GM18511 (cell line): Measurements from ENCODE around the gene LRP1.

Experiments used
- ATAC-seq: cut with Tn5 transposase; IDR thresholded peaks from one replicate; pipeline ENCODE4 v1.9.1; 2021; ENCODE audit warnings: mild to moderate bottlenecking, moderate library complexity; ENCODE audit not compliant: unreplicated experiment

LRP1 gene

DNA sequence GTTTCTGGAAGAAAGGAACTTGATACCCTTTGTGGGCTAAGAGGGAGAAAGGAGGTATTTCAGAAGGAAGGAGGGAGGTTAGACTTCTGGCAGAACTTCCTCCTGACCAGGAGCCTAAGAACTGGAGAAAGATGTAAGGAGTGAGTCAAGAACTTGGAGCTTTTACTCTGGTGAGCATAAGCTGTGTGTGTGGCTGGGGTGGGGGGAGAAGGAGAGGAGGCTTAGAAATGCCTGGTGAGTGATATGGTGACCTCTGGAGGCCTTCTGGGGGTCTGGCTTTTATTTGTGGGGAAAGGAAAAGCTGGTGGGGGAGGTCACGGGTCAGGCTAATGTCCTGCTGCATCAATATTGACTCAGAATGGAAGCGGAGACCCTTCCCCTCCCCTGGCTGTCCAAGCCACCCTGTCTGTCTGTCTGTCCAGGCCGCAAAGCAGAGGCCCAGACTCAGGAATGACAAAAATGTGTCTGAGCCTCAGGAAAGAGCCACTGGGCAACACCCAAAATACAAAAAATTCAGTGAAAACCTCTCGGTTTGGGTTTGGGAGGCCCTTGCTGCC is 4.8 kb downstream of the LRP1 start:
- no peak for ATAC-seq

DNA sequence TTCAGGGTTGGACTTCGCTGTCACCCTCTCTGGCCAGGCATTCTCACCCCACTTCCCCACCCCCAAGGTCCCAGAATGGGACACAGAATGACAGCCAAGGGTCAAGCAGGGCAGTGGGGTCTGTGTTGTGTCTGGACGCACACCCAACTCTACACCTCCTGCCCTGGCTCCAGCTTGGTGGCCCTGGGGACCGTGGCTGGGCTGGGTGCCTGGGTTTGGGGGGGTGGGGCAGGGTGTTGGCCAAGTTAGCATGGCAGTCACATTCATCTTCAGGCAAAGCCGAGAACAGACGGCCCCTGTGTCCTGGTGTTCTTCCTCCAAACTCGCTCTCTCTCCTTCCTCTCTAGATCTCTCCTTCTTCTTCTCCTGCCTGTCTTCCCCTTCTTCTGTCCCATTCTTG is 5.6 kb downstream of the LRP1 start:
- ATAC-seq = no peak

DNA sequence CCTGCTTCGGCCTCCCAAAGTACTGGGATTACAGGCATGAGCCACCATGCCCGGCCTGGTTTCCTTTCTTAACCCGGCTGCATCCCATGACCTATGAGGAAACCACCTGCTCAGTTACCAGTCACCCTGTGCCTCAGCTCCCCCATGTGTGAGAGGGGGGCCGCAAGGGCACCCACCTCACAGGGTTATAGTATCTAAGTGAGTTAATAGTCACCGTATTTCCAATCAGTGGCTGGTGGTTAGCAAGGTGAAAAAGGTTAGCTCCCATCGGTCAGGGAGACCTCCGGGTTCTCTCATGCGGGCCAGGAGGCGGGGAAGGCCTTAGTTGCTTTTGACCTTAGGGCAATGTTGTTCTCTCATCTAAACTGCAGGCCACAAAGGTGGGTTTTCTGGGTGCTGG is 6.7 kb downstream of the LRP1 start:
- ATAC-seq = no peak

DNA sequence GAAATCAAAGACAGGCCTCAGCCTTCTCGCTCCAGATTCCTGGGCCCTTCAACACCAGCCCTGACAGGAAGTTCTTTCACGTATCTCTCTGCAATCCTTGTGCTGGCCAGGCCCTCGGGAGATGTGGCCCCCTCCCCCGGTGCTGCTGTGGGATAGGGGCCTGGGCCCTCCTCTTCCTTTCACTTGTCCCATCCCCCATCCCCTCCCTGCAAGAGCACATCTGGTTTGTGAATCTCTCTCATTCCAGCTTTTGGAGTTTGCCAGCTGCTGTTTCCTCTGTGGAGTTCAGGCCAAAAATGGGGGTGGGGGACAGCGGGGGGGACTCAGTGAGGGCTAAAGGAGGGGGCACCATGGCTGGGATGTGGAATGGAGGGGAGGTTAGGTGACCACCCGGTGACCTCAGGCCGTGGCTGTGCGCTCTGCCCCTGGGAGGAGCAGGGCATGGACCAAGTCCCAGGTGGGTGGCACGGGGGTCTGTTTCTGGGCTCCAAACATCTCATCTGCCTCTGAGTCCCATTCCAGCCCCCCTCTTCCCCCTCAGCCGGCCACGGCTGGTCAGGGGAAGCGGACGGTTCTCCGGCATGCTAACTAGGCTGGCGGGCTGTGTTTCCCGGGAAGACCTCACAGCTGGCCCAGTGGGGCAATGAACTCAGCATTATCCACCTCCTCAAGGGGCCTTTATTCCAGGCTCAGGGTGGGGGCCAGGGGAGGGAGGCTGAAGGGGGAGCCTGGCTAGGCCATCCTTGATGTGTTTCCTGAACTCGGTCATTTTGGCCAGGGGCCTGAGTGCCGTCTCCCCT is 7.4 kb downstream of the LRP1 start:
- ATAC-seq = no peak

DNA sequence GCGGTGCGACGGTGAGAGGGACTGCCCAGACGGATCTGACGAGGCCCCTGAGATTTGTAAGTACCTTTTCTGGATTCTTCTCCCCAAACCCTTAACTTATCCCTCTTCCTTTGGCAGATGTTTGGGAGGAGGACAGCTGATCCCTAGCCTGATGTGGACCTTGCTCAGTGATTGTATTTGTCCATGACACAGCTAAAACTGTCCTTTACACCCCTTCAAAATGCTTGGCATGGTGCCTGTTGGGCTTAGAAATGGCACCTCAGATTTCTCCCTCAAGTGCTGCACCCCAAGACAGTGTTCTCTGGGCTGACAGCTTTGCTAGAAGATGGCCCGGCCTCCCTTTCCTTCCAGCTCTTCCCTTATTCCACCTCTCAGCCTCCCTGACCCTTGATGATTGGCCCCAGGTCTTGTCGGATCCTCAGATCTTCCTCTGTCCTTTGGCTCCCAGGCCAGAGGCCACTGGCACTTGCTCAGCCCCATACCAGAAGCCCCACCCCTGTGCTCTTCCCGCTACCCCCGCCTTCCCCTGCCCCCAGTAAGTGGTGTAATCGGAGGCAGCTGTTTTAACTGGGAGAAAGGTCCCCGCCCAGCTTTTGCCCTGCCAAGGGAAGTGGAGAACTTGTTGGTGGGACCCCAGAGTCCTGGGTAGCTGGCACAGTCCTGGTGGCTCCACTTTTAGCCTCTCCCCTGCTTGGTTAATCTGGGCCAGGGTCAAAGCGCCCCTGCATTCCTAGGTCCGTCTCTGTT is 10.4 kb downstream of the LRP1 start:
- no peak for ATAC-seq

DNA sequence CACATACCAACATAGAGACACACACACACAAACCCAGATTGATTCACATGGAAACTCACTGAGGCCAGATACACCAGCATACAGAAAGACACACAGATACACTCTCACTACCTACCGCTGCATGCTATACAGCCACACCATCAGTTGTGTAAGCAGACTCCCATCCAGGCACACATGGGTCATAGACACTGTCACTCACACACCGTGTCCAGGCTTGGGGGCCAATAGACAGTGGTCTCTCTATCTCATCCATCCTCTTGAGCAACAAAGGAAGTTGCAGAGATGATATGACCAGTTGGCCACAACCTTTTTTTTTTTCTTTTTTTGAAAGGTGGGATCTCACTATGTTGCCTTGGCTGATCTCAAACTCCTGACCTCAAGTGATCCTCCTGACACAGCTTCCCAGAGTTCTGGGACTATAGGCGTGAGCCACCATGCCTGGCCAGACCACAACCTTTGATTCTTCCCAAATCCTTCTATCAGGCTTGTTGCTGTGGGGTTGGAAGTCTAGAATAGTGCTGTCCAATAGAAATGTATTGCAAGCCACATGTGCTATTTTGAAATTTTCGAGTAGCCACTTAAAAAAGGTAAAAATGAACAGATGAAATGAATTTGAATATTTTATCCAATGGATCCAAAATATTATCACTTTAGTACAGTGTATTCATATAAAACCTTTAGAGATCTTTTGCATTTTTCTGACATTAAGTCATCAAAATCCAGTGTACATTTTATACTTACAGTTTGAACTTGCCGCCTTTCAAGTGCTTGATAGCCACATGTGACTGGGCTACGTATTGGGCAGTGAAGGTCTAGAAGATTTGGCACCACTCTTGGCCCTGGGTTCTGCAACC is 11.7 kb downstream of the LRP1 start:
- no peak for ATAC-seq

DNA sequence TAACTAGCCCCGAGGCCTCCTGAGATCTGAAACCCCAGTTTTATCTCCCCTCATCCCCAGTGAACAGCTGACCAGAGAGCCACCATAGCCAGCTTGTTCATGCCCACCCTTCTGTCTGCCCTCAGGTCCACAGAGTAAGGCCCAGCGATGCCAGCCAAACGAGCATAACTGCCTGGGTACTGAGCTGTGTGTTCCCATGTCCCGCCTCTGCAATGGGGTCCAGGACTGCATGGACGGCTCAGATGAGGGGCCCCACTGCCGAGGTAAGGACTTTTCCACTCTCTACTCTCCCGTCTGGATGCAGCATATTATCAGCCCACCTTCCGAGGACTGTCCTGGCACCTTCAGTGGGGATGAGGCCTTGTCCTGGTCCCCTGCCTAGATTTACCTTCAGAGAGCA is 13.0 kb downstream of the LRP1 start:
- ATAC-seq = no peak

DNA sequence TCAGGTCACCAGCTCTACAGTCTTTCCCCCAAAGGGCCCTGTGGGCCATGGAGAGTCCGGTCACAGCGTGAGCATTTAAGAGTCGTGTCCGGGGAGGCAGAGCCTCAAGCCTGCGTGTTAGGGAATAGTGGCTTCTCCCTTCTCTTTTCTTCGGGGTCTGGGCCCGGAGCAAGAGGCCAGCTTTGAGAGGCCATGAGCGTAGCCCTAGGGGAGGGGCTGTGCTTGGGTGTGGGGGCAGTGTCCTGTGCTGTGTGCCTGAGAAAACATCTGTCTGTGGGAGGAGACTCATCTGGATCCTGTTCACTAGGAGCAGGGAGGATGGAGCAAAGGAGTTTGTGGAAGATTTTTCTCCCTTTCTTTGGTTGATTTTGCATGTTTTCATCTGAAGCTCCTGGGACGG is 13.8 kb downstream of the LRP1 start:
- no peak for ATAC-seq

DNA sequence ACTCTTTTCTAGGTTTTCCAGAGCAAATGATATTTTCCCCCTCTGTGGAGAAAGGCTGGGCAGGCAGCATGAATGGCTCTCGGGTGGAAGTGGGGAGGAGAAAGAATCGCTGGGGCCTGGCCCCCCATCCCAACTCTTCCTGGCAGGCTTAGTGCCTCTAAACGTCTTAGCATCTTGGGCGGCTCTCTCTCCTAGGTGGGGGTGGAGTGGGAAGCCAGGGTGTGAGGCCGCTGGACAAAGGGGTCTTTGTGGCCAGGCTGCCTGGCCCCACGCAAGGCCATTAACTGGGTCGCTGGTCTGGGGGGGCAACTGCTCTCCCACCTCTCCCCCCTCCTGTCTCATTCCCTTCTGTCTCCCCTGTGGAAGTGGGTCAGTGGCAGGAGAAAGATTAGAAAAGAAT is 14.4 kb downstream of the LRP1 start:
- no peak for ATAC-seq

DNA sequence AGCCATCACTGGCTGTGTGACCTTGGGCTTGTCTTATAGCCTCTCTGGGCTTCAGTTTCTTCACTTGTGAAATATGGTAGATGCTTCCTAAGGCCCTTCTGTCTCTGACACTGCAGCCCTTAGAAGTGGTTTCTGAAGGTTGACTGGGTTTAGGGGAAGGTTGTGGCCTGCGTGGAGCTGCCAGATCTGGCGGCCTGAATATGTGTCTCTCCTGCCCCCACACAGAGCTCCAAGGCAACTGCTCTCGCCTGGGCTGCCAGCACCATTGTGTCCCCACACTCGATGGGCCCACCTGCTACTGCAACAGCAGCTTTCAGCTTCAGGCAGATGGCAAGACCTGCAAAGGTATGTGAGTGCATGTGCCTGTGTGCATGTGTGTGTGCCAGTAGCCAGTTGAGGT is 15.2 kb downstream of the LRP1 start:
- no peak for ATAC-seq

DNA sequence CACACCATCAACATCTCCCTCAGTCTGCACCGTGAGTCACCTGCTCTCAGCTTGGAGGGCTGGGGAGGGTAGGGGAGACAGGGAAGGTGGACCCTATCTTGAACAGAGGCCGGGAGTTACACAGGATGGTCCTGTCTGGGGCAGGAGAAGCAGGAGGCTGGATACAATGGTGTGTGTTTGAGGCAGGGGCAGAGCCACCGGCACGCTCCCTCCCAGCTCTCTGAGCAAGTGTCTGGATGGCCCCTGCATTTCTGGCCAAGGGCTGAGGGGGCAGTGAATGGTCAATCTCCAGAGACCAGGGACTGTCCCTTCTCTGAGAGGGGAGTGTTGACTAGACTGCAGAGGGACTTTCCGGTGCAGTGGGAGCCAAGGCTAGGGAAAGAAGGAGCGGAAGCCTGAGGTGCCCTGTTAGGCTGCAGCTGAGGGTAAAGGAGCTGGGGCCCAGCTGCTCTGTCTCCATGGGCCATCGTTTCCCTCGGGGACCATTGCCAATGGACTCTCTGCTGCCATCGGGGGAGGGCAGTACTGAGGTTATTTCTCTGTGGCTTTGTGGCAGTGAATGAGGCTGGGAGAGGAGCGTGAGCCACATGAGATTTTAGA is 17.3 kb downstream of the LRP1 start:
- ATAC-seq = no peak

DNA sequence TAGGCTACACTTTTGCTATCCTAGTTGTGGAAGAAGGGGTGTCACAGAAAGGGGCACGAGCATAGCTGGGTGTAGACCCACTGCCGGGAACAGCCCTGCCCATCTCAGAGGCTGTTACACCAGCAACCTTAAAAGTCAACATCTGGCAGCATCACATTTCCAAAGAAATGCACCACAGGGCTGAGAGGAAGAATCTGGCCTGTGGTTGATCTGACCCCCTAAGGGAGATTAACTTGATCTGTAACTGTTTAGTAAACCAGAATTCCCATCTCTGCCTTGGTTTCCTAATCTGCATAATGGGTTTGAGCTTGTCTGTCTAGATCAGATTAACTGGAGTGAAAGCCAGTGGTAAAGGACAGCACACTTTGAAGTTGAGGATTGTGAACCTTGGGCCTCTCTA is 17.8 kb downstream of the LRP1 start:
- ATAC-seq = no peak

DNA sequence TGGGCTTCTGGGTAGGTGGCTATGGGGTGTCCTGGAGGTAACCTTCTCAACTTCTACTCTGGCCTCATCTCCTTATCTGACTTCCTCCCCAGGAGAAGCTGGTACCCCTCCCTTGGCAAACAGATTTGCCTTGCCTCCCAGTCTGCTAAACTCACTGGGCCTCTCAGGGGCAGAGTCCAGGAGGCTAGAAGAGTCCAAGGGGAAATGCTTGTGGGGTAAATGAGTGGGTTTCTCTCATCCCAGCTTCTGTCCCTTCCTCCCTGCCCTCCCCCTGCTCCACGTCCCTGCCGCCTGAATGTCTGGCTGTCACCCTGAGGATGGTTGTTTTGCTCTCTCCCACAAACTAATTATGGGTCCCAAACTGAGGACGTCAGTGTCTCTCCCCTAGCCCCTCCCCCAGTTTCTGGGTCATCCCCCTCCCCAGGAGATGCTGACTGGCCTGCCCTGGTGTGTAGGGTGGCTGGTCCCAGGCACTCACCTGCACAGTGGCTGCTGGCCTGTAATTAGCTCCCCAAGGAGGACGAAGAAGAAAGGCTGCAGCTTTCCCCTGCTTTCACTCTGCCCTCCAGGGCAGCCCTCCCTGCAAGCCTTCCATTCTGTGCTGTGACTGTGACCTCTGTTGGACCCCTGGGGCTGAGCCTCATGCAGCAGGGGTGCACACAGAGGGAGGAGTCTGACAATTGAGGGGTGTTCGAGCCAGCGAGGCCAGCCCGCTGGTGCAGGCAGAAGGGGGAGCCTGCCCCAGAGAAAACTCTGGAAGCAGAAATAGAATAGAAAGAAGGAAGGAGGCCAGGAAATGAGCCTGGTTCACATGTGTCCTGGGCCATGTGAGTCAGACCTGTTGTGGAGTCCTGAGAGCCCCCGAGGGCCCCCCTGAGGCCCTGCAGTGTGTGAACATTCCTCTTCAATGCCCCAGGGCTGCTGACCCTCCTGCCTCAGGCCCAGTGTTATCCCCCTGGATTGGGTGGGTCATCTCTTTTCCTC is 19.0 kb downstream of the LRP1 start, which contains the start of gene LRP1-AS:
LRP1-AS (minus strand) TSS at position 659 of the 984 bp plus-strand sequence.
- ATAC-seq = no peak

DNA sequence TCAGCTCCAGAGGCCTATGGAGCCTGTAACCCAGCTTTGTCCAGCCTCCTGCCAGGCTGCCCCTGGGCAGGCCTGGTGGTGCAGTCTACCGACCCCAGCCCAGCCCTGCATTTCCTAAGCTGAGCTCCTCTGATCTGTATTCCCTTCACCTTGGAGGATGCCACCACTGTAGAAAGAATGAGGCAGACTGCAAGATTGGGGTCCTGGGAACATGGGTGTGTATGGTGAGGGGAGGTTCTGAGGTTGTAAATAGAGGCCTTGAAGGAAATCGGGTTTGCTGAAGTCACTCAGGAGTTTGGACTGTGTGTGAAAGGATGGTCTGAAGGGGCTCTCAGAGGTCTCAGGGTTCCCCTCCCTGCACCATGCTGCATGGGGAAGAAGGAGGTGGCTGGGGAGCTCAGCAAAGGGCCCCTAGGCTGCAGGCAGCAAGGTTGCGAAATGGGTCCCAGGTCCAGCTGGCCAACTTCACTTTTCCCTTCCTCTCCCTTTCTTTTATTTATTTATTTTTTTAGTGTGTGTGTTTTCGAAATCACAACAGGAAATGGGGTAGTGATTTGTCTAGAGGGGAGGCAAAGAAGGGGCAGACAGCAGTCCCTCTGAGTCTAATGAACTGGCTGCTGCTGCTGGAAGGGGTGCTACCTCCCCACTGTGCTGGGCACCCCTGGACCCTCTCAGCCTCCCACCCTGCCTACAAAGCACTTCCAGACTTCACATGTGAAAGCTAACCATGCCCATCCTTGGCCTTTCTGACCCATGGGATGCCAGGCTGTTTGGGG is 20.4 kb downstream of the LRP1 start:
- no peak for ATAC-seq

DNA sequence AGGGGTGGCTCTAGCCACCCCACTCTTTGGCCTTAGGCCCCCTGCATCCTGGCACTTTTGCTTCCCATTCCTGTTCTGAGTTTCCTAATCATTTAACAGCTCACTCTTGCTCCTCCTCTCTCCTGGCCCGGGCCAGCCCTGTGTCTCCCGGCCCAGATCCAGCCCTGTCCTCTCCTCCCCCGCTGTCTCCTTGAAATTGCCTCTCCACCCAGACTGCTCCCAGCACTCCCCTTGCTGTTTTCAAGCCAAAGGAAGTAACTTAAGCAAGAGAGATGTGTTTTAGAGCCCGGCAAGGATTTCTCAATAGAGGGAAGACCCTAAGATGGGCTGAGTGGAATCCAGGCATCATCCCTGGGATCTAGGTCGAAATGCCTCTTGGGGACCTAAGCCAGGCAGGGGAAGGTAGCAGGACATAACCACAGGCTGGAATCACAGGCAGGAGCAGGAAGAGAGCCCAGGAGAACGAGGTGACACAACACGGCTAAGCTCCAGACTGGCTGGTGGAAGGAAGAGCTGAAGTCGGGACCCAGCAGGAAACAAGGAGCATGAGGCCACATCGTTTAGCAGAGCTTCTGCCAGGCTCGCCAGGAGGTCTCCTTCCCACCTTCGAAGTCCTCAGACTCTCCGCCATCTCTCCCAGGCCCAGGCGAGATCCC is 21.1 kb downstream of the LRP1 start:
- ATAC-seq = no peak

DNA sequence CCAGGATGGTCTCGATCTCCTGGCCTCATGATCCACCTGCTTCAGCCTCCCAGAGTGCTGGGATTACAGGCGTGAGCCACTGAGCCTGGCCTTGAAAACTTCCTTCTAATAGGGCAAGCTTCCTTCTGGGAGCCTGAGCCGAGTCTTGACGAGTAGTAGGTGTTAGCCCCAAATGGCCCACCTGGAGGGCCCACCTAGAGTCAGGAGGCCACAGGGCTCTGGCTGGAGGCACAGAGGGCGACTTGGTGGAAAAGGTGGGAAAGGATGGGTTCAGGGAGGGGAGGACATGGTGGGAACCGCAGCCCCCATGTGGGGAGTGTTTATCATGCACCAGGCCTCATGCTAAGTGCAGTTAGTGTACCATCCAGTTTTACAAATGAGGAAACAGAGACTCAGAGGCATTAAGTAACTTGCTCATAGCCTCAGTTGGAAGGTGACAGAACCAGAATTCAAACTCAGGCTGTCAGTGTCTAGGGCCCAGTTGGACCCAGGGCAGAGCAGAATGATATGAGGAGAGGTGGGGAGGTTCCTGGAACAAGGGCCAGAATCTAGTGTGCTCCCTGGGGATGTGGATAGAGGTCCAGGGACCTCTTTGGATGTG is 22.2 kb downstream of the LRP1 start:
- ATAC-seq = no peak

DNA sequence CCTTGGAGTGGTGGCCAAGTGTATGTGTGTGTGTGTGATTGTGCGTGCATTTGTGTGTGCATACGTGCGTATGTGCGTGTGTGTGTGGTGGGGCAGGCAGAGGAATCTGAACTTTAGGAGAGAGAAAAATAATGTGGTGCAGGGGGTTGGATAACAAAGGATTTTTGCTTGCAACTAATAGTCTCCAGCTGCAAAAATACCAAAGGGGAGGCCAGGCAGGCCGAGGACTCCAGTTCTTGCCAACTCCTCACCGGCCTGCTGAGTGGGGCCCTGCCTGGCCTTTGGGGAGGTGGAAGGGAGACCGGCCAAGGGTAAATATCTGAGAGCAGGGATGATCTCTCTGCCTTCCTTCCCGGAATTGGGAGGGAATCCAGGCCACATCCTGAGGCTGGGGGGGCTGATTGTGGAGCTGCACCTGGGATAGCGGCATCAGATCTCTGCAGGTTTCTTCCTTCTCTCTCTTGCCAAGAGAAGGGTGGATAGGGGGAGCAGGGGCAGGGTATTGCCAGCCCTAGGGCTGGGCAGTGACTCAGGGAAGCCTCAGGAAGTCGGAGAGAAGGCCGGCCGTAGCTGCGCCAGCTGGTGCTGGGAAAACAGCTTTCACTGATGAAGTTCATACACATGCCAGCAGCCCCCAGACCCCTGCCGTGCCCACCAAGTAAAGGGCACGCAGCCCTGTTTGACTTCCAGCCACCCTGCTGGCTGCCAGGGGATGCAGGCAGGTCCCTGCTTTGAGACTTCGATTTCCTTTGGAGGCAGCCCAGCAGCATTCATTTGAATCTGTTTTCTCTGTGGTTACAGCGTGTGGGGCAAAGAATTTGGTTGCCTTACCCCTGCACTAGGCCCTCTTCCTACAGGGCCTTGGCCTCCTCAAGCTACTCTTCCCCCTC is 23.7 kb downstream of the LRP1 start:
- no peak for ATAC-seq
